Measurements from ENCODE around the gene ATP8B3.

DNA sequence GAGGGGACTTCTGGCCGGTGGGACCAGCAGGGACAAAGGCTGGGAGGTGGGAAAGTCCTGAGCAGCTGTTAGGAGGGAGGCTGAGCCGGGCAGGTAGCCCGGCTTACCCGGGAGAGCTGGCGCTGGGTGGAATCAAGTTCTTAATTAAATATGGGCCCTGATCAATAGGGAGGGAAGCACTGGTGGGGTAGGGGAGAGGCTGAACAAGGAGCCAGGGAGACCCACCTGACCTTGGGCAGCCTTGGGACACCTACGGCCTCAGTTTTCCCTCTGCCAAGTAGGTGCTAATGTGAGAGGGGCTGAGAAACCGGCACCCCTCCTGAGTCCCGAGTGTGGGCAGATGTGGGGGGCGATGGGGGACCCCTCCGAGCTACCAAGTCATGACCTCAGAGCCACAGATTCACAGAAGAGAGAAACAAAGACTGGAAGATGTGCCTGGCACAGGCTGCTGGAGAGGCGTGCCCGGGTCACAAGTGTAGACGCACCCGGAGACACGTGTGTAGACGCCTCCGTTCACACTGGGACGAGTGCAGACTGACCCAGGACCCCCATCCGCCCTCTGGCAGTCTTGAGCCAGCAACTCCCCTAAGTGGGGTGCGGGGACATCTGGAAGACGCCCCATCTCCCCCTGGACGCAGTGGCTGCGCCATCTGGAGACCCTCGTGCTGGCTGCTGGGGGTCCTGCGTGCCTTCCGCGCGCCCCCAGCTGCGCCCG is 50.4 kb downstream of the ATP8B3 start:
- TF ChIP-seq POLR2AphosphoS5 (IDR thresholded peaks at IDR 0.05), result no peak
- TF ChIP-seq, protein P1, sequence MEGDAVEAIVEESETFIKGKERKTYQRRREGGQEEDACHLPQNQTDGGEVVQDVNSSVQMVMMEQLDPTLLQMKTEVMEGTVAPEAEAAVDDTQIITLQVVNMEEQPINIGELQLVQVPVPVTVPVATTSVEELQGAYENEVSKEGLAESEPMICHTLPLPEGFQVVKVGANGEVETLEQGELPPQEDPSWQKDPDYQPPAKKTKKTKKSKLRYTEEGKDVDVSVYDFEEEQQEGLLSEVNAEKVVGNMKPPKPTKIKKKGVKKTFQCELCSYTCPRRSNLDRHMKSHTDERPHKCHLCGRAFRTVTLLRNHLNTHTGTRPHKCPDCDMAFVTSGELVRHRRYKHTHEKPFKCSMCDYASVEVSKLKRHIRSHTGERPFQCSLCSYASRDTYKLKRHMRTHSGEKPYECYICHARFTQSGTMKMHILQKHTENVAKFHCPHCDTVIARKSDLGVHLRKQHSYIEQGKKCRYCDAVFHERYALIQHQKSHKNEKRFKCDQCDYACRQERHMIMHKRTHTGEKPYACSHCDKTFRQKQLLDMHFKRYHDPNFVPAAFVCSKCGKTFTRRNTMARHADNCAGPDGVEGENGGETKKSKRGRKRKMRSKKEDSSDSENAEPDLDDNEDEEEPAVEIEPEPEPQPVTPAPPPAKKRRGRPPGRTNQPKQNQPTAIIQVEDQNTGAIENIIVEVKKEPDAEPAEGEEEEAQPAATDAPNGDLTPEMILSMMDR (IDR thresholded peaks at IDR 0.05), result no peak
